Stimulated activated naive CD4-positive, alpha-beta T cell (primary cell): Measurements from ENCODE around the gene AQP5.
"Not testable (repeated sequence)": the region's sequence is repeated elsewhere in the genome, so short reads cannot be mapped to it uniquely, and the experiment has no call there.

Experiments used
- DNase-seq, 6 experiments: peaks; one replicate each; lab custom pipeline; 2025; lab: John Stamatoyannopoulos, UW

AQP5 gene

DNA sequence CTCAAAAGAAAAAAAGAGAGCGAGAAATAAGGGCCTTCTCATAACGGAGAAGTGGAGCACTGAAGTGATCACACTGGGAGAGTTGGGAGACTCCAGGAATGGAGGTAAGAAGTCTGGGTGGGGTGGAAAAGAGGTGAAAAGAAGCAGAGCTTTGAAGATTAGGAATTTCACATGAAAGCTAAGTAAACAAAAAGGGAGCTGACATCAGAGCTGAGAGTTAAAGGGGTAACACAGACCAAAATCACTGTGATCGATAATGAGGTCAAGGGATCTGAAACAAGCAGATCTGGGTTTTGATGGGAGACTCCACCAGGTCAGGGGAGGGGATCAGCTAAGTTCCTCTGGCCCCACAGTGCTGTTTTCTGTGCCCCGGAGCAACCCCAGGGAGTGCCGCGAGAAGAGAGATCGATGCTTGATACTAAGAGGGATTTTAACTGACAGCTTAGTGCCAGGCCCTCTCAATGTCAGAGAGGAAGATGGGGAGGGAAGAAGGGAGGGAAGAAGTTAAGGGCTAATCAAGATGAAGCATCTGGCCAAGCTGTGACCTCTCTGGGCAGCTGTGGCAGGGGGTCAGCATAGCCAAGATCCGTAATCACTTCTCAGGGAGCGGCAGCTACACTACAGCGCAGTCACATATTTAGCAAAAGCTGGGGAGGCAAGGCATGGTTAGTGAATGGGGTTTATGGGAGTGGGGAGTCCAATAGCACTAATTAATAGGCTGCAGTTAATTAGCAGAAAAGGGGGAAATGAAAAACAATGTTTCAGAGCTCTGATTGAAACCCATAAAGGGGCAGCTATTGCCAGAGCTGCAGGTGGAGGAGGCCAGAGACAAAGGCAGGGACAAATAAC lies 19.1 kb downstream of the AQP5 start:
- DNase-seq, result no peak

DNA sequence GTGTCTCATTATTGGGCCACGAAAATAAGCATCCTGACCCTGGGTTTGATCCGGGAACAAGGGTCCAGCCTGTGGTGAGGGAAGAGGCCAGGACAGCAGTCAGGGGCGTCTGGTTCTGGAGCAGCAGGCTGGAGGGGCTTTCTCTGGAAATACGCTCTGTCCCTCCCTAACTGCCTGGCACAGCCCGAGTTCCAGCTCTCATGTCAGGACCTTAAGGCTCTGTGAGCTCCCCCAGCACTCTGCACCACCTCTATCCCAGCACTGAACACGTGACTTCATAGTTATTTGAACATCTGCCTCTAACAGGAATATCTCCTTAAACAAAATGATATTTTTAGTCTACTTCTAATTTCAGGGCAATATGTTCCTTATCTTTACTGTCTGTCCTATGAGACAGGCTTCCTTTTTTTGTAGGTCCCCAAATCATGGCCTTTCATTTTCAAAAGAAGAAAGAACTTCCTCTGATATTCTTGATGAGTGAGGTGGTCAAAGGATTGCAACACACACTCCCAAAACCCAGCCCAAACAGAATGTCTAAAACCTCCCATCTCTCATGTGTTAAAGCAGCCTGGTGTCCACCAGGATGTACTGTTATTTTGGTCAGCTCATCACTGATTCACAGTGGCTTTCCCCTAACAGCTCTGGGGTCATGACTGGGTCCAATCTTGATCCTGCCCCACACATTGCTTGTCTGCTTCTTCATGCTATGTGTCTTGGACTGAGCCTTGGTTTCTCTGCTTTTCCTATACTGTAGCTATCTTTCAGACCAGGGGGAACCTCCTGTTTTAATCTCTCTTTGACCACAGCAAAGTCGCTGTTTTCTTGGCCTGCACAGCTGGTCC lies 20.8 kb downstream of the AQP5 start:
- DNase-seq, result no peak

DNA sequence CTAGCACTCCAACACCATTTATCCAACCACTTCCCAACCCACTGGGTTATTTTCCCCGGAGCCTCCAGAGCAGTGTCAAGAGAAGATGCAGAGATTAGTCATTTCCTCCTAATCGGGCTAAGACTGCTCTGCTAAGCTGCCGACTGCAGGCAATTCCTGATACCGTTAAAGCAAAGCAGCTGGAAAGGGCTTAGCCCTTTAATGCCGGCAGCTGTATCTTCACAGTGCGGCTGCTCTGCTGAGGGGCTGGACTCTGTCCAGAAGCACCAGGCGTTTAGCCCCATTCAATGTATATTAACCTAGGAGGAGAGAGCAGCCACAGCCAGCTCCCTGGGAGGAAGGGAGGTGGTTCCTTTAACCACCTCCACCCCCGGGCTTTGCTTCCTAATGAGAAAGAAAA lies 22.2 kb downstream of the AQP5 start:
- no peak for DNase-seq

DNA sequence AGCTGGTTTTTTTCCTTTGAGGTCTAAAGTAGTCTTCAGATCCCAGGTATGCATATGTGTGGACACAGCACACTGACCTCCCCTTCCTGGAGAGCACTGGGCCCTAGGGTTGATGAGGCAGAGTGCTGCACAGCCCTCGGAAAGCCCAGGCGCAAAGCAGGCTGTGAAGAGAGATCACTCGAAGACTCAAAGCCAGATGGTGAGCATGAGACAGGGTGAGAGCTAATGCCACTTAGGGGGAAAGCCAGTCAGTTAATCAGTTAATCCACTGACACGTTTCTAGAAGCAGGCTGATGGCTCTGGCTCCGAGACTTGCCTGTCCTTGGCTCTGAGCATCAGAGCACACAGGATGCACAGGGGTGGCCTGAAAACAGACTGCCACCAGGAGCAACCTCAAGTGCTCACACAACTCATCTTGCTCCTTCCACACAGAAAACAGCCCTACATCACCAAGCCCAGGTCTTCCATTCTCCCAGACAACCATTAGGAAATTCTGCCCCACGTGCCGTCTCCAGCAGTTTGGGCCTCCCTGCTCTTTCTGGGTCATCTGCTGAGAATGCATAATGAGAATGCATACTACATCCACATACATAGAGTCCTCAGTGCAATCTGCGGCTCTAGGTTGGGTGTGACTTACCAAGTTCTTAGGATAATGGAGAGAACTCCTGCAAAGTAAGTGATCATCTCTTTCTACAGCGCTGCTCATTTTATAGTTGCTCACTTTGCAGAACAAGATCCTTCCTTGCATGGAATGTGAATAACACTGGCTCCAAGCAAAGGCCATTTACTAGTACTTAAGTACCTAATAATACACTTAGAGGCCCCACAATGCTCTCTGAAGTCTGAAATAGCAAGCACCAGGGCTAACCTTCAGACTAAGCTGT lies 23.0 kb downstream of the AQP5 start:
- DNase-seq, result no peak

DNA sequence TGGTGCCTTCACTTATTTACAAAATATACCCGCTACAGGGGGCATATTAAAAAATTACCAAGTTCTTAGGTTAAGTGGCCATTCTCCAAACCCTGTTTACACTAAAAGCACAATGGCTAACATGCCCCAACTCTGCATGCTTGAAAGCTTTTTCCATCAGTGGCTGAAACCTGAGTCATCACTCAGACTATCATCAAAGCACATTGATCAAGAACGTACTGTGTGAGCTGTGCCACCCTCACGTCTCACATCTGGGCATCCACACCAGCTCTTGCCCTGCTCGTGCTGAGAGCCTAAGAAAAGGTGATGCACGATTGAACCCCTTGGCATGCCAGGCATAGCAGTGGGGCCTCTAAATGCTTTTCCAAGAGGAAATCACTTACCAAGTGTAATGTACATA lies 24.3 kb downstream of the AQP5 start:
- no peak for DNase-seq

DNA sequence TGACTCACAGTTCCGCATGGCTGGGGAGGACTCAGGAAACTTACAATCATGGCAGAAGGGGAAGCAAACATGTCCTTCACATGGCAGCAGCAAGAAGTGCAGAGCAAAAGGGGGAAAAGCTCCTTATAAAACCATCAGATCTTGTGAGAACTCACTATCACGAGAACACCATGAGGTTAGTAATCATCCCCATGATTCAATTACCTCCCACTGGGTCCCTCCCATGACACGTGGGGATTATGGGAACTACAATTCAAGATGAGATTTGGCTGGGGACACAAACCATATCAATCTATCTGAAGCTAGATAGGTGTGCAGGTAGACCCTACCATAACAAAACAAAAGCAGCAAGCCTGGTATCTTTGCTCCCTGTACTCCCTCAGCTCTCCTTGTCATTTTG lies 24.8 kb downstream of the AQP5 start:
- not testable (repeated sequence) for DNase-seq

DNA sequence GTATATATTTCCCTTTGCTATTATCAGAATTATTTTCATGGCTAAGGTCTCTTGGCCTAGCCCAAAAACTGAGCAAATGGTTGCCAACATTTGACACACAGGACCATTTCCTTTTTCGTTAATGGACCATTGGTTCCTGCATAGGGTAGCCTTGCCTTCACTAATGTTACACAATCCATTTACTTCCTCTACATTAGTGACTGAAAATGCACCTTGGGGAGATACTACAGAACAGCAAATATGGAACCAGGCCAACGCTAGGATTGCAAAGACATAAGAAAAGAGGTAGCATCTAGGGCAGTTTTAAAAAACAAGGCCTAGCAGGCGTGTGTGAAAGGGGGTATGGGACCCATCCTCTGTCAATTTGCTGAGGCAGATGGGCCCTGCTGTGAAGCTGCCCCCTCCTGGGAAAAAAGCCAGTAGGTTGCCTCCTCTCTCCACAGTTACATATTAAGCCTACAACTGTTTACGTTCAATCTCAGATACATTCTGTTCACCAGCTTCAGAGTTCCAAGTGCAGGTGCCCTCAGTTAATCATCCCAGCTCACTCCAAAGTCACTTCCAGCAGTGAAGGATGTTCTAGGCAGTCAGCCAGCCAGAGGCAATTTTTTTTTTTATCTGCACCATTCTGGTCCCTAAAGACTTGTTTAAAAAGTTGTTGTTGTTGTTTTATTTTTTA lies 26.1 kb downstream of the AQP5 start:
- DNase-seq, result no peak

DNA sequence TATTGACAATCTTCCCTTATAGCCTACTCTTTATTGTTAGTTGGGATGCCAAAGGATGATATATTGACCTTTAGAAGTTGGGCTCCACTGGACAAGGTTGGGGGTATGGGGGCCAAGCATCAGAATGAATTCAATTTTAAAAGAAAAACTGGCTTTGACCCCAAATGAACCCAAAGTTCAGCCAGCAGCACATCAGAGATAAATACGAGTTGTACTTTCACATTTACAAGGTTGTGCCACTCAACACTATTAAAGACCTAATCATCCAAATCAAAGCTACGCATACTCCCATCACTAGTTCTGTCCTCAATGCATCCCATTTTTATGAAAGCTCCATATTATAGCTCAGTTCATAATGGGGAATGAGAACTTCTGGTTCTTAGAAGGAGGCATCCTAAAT lies 27.7 kb downstream of the AQP5 start:
- DNase-seq, result not testable (repeated sequence)

DNA sequence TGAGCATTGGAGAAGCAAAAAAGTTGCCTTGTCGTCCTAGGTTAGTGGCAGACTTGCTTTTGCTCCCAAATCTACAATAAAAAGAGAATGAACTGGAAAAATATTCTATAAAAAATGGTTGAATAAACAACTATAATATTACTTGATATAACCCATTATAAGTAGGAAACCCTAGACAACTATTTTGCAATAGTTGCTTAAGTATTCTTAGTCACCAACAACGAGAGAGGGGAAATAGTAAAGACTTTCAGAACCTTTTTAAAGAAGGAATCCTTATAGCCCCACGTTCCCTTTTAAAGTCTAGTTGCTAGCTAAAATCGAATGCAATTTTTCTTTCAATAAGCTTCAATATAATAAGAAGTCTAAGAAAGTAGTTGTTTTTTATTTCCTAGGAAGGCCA lies 28.6 kb downstream of the AQP5 start:
- no peak for DNase-seq

DNA sequence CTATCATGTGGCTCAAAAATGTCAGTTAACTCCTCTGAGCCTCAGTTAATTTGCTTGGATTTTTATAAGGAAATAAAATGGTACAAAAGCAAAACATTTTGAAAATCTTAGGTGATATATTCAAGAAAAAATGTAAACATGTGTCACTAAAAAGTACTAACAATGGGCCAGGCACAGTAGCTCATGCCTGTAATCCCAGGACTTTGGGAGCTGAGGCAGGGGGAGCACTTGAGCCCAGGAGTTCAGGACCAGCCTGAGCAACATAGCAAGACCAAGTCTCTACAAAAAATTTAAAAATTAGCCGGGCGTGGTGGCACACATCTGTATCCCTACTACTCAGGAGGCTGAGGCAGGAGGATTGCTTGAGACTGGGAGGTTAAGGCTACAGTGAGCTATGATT lies 36.8 kb downstream of the AQP5 start:
- DNase-seq, result no peak

DNA sequence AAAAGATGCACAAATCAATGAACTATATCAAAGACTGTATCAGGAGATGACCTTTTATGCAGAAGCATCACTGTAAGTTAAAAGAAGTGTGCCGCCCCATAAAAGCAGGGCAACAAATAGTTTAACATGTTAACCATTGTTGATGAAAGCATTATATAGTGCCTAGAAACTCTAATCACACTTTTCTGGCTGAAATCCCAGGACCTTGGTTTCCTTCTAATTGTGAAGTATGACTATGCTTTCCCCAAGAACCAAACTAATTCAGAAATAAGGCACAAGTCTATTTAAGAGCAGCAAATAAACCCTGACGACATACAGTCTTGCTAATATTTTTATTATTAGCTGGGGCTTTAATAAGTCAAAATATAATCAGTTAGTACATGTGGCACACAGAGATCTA lies 41.9 kb downstream of the AQP5 start:
- no peak for DNase-seq

DNA sequence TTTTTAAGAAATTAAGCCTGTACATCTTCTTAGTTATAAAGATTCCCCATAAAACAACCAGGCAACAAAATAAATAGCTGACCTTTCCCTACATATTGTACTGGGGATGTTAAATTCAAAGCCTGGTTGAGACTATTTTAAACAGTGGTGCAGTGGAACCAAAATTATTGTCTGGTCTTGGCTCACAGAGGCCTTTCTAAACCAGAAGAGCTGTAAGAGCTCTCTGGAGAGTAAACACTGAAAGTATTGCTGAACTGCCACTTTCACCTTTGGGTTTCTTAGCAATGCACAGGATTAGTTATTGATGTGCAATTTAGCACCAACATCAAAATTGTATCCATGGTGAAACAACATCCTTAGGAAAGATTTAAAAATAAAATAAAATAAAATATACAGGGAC lies 43.0 kb downstream of the AQP5 start:
- DNase-seq, result no peak

DNA sequence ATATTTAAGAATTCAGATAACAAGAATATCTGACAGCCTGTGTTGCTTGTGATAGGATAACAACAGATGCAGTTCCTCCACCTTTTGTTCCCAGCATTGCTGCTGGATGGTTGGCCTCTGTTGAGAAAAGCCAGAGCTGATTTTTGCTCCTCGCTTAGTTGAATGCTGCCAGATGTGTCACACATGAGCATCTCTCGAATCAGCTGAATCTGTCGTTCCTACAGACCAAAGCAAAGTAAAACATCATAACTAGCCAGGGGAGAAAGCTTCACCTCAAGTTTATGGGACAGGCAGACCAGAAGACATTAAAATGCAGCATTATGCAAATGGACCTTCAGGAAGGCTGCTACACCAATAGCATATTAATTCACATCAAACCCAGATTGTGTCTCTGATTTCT lies 43.5 kb downstream of the AQP5 start:
- DNase-seq, result no peak

DNA sequence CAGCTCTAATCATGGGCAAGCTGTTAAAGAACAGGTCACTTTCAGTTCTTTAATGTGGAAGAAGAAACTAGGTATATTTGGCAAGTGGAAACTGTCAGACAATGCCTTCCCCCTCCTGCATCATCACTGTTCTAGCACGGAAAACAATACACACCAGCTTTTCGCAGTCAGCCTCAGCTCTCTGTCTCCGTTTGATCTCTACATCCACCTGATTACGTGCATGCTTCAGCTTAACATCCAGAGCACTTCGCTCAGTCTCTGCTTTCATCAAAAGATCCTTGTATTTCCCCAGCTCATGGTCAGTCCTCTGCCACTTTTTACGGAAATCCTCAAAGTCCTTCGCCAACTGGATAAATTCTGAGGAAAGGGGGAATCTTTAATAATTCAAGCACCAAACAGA lies 44.6 kb downstream of the AQP5 start:
- DNase-seq, result no peak

DNA sequence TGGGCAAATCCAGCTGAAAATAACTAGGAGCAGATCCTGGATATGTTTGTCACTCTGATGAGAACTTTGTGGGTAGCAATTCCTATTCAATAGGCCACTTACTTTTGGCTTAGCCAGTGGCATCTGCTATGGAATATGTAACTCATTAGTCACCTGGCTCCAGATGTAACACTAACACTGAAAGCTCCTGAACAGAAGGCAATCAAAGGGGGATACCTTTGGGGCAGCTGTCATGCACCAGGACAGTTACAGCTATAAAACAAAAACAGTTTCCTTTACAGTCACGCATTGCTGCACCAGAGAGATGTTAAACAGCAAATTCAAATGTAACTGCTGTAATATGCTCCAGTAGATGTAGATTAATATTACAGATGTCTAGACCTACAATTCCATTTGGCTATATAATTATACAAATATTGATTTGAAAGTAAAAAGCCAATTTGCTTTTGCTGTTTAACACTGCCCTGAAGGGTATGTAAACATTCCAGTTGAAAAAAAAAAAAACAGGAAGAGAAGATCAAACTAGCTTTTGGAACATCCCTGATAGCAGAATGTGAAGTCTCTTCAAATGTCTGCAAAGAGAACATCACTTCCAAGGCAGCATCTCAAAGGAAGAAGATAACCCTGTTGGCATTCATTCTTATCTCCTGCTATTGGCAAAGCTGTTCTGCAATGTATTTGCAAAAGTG lies 45.2 kb downstream of the AQP5 start:
- DNase-seq, result no peak

DNA sequence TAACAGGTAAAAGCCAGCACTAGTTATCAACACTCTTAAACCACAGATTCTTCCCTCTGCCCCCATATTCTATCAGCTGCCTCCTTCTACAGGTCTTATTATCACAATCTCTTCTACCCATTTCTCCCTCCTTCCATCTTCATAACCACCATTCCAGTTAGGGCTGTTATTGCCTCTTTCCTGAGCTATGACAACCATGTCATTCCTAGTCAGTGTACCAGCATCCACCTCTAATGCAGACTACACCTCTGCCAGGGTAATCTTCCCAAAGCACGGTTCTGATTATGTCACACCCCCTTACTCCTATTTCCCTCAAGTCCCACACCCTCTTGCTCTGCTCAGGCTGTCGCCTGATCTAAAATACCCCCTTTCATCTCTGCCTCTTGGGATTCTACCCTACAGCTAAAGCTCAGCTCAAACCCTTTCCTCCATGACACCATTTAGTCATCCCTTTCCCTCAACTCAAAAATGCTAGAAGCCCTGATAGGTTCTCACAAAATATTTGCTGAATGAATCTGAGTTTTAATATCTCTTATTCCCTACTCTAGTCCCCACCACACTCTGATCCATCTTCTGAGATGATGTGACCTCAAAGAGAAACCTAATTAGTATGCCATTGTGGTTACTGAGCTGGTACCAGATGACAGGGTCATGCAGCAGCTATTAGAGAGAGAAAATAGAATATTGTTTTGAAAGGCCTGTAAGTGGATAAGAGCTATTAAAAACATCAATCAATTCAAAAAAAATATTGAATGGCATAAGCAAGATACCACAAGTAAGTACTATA lies 51.9 kb downstream of the AQP5 start:
- DNase-seq, result no peak

DNA sequence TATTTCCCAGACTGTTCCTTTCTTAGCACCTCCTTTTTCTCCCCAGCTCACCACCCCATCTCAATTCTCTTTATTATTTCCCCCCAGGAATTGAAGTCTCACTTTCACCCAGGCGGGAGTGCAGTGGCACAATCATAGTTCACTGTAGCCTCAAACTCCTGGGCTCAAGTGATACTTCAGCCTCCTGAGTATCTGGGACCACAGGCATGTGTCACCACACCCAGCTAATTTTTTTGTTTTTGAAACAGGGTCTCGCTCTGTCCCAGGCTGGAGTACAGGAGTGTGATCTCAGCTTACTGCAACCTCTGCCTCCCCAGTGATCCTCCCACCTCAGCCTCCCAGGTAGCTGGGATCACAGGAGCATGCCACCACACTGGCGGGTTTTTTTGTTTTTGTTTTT lies 52.7 kb downstream of the AQP5 start:
- no peak for DNase-seq
